ENCODE results near the gene SUSD1. TPM values are rescaled to one million over a fixed set of nuclear protein-coding genes. Genes with fewer than 3 reads are reported as not detected.
"Not testable (repeated sequence)": the region's sequence is repeated elsewhere in the genome, so short reads cannot be mapped to it uniquely, and the experiment has no call there.

The SUSD1 gene
- total and polyA plus RNA-seq, 2 donors (not counting 3 experiments of a cell fraction or from before 2014, with no cell fraction given), result 33.1 to 37.8 TPM

GRCh38 chr9:112135706-112136105 lies 39.4 kb downstream of the SUSD1 start:
- FAIRE-seq, result no peak
- no TSS peak for BruUV-seq (replicated peaks)

DNA sequence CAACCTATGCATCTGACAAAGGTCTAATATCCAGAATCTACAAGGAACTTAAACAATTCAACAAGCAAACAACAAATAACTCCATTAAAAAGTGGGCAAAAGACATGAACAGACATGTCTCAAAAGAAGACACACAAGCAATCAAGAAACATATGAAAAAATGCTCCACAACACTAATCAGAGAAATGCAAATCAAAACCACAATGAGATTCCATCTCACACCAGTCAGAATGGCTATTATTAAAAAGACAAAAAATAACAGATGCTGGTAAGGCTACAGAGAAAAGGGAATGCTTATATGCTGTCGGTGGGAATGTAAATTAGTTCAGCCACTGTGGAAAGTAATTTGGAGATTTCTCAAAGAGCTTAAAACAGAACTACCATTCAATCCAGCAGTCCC lies 41.3 kb downstream of the SUSD1 start:
- H3K4me2 ChIP-seq (ENCODE audit: insufficient read depth, low read length); dilution Hi-C loops (cut with MboI; ENCODE audit: extremely low pct_ligation_motif_present, low sequenced_read_pairs); H3K36me3 ChIP-seq (ENCODE audit: control insufficient read depth in 2 of 2, extremely low read depth in 1 of 2, insufficient read depth in 2 of 2, low read length in 2 of 2); H4K20me1 ChIP-seq (replicated peaks; ENCODE audit: control insufficient read depth, extremely low read depth, insufficient read depth, low read length); H3K4me3 ChIP-seq (replicated peaks in 1 of 3; ENCODE audit: insufficient read depth in 1 of 3, low read depth in 1 of 3, low read length in 3 of 3); H3K27me3 ChIP-seq (ENCODE audit: control insufficient read depth in 2 of 2, insufficient read depth in 2 of 2, low read length in 2 of 2); H3K4me1 ChIP-seq (ENCODE audit: control insufficient read depth, extremely low read depth, insufficient read depth, low read length); H3K9me3 ChIP-seq (replicated peaks; ENCODE audit: control insufficient read depth, insufficient read depth, low read length); intact Hi-C loops (cut with micrococcal nuclease); H3K79me2 ChIP-seq (ENCODE audit: control insufficient read depth, insufficient read depth, low read length); H2AFZ ChIP-seq (ENCODE audit: low read depth, low read length); BruUV-seq (replicated peaks); H3K9me1 ChIP-seq (replicated peaks; ENCODE audit: control insufficient read depth, extremely low read depth, insufficient read depth, low read length); DNase-seq (ENCODE audit: low read depth, low spot score); H3K27ac ChIP-seq (ENCODE audit: insufficient read depth, low read depth, low read length); H3K9ac ChIP-seq (replicated peaks; ENCODE audit: extremely low read depth, insufficient read depth, low read length): not testable (repeated sequence)
- FAIRE-seq, result peak; percentile 37
- ChIA-PET POLR2A (interaction anchor here (0.5 kb wide), 1 partner anchor 19 kb away, joined by 11 read pairs; no protein-coding TSS in a partner anchor), CTCF (interaction anchor here (0.6 kb wide), 1 partner anchor 200 kb away, joined by 3 read pairs; no protein-coding TSS in a partner anchor)

More at GRCh38 chr9:112135706-112136105, 39.4 kb downstream of the SUSD1 start:
- Histone ChIP-seq H3K4me1 (ENCODE audit: control insufficient read depth, extremely low read depth, insufficient read depth, low read length) (no peaks in the 10 kb centered on the region), H3K9ac (replicated peaks; ENCODE audit: extremely low read depth, insufficient read depth, low read length) (no peak overlapping the region), H3K4me3 (replicated peaks in 1 of 3; ENCODE audit: insufficient read depth in 1 of 3, low read depth in 1 of 3, low read length in 3 of 3) (no peak overlapping the region), H3K9me3 (replicated peaks; ENCODE audit: control insufficient read depth, insufficient read depth, low read length) (no peaks in the 10 kb centered on the region), H3K4me2 (ENCODE audit: insufficient read depth, low read length) (no peak overlapping the region), H3K9me1 (replicated peaks; ENCODE audit: control insufficient read depth, extremely low read depth, insufficient read depth, low read length) (no peaks in the 10 kb centered on the region), H3K27ac (ENCODE audit: insufficient read depth, low read depth, low read length) (no peak overlapping the region), H3K27me3 (ENCODE audit: control insufficient read depth in 2 of 2, insufficient read depth in 2 of 2, low read length in 2 of 2) (no peaks in the 10 kb centered on the region), H2AFZ (ENCODE audit: low read depth, low read length) (no peak overlapping the region), H3K79me2 (ENCODE audit: control insufficient read depth, insufficient read depth, low read length) (no peaks in the 10 kb centered on the region), H4K20me1 (replicated peaks; ENCODE audit: control insufficient read depth, extremely low read depth, insufficient read depth, low read length) (no peaks in the 10 kb centered on the region), H3K36me3 (ENCODE audit: control insufficient read depth in 2 of 2, extremely low read depth in 1 of 2, insufficient read depth in 2 of 2, low read length in 2 of 2) (no peaks in the 10 kb centered on the region)
- TF ChIP-seq JUN (IDR thresholded peaks at IDR 0.05; ENCODE audit: borderline replicate concordance, insufficient read depth, insufficient read length, low read depth) (no peak), POLR2AphosphoS5 (IDR thresholded peaks at IDR 0.05; ENCODE audit: insufficient read depth, low read depth, low read length) (no peak), CTCF (IDR thresholded peaks at IDR 0.05; ENCODE audit: extremely low read depth in 1 of 2, insufficient read depth in 1 of 2, low read depth in 1 of 2, low read length in 2 of 2) (no peak), POLR2A (IDR thresholded peaks at IDR 0.05; ENCODE audit: low read depth, low read length) (no peak), GATA2 (IDR thresholded peaks at IDR 0.05; ENCODE audit: insufficient read depth, insufficient read length, low read depth, low read length) (no peak), EZH2 (IDR thresholded peaks at IDR 0.05; ENCODE audit: borderline replicate concordance, low read depth, low read length, severe bottlenecking) (no peak), MYC (IDR thresholded peaks at IDR 0.05; ENCODE audit: low read depth, low read length) (no peak), FOS (IDR thresholded peaks at IDR 0.05; ENCODE audit: borderline replicate concordance, insufficient read depth, low read length) (no peak), MAX (IDR thresholded peaks at IDR 0.05; ENCODE audit: insufficient read depth, insufficient read length) (no peak)
- intact Hi-C loops (cut with micrococcal nuclease), result no loop called here
- CTCF ChIA-PET, result interaction anchor here (1.4 to 1.5 kb wide), 2 partner anchors 23 to 38 kb away, joined by 3 to 9 read pairs; no protein-coding TSS in a partner anchor
- dilution Hi-C loops (cut with MboI; ENCODE audit: extremely low pct_ligation_motif_present, low sequenced_read_pairs), result no loop called here
- no peak for DNase-seq (ENCODE audit: low read depth, low spot score)
- POLR2A ChIA-PET, result no interaction called here

Data from endothelial cell of umbilical vein (primary cell).